Astrocyte (in vitro differentiated cells and primary cell): ENCODE results near the gene NUP160. TPM values are rescaled to one million over a fixed set of nuclear protein-coding genes. Genes with fewer than 3 reads are reported as not detected.
"Not testable (repeated sequence)": the region's sequence is repeated elsewhere in the genome, so short reads cannot be mapped to it uniquely, and the experiment has no call there.

Experiments used
- DNase-seq: peaks from one replicate; pipeline ENCODE4 v3.0.0-alpha.2; 2010; ENCODE audit warnings: low read depth
- FAIRE-seq: peaks from 2 replicates; lab custom pipeline; 2011; peaks lifted over from hg19 to GRCh38; lab: Jason Lieb, UNC
- H2AFZ ChIP-seq: 2 replicates; pipeline ENCODE4 v1.6.0; 2012; ENCODE audit warnings: low read depth, low read length, inconsistent platforms
- H3K27ac ChIP-seq: 2 replicates; pipeline ENCODE4 v1.5.1; 2011; ENCODE audit warnings: low read depth, low read length, inconsistent platforms
- H3K27me3 ChIP-seq: 2 replicates; pipeline ENCODE4 v1.6.0; 2011; ENCODE audit warnings: low read length, inconsistent platforms; ENCODE audit not compliant: insufficient read depth
- H3K36me3 ChIP-seq: 2 replicates; pipeline ENCODE4 v1.5.1; 2011; ENCODE audit warnings: low read length, inconsistent platforms; ENCODE audit not compliant: insufficient read depth
- H3K4me1 ChIP-seq: 2 replicates; pipeline ENCODE4 v1.5.1; 2011; ENCODE audit warnings: low read length, inconsistent platforms; ENCODE audit not compliant: insufficient read depth
- H3K4me2 ChIP-seq: 2 replicates; pipeline ENCODE4 v1.6.0; 2012; ENCODE audit warnings: low read length, inconsistent platforms
- H3K4me3 ChIP-seq: 2 replicates; pipeline ENCODE4 v1.5.1; 2011; ENCODE audit warnings: low read depth, mild to moderate bottlenecking, low read length, inconsistent platforms; ENCODE audit not compliant: insufficient read depth
- H3K79me2 ChIP-seq: 2 replicates; pipeline ENCODE4 v1.6.0; 2012; ENCODE audit warnings: mild to moderate bottlenecking, low read length, inconsistent platforms; ENCODE audit not compliant: insufficient read depth
- H3K9ac ChIP-seq: 2 replicates; pipeline ENCODE4 v1.6.0; 2012; ENCODE audit warnings: mild to moderate bottlenecking, low read length, inconsistent platforms
- H3K9me3 ChIP-seq: 2 replicates; pipeline ENCODE4 v1.5.1; 2012; ENCODE audit warnings: low read depth, mild to moderate bottlenecking, low read length, inconsistent platforms; ENCODE audit not compliant: insufficient read depth
- H4K20me1 ChIP-seq: 2 replicates; pipeline ENCODE4 v1.6.0; 2012; ENCODE audit warnings: low read length, inconsistent platforms; ENCODE audit not compliant: insufficient read depth
- H3K27ac Mint-ChIP-seq: one replicate; pipeline ENCODE4 v1.8.0; 2021; ENCODE audit warnings: mild to moderate bottlenecking, mixed read lengths; ENCODE audit not compliant: unreplicated experiment
- H3K27me3 Mint-ChIP-seq: one replicate; pipeline ENCODE4 v1.8.0; 2021; ENCODE audit warnings: low read depth, mixed read lengths; ENCODE audit not compliant: unreplicated experiment
- H3K36me3 Mint-ChIP-seq: one replicate; pipeline ENCODE4 v1.8.0; 2021; ENCODE audit warnings: low read depth, mixed read lengths; ENCODE audit not compliant: unreplicated experiment
- H3K4me1 Mint-ChIP-seq: one replicate; pipeline ENCODE4 v1.8.0; 2021; ENCODE audit warnings: low read depth, mixed read lengths; ENCODE audit not compliant: unreplicated experiment
- H3K4me3 Mint-ChIP-seq: one replicate; pipeline ENCODE4 v1.8.0; 2021; ENCODE audit warnings: mild to moderate bottlenecking, moderate library complexity, mixed read lengths; ENCODE audit not compliant: unreplicated experiment
- H3K9me3 Mint-ChIP-seq: one replicate; pipeline ENCODE4 v1.8.0; 2021; ENCODE audit warnings: mild to moderate bottlenecking, mixed read lengths; ENCODE audit not compliant: unreplicated experiment
- CTCF ChIP-seq: IDR thresholded peaks from 2 replicates; pipeline ENCODE4 v1.5.1; 2011; ENCODE audit warnings: low read depth, mild to moderate bottlenecking, inconsistent platforms, low read length, moderate library complexity; ENCODE audit not compliant: insufficient read depth
- EZH2 ChIP-seq: IDR thresholded peaks from 2 replicates; pipeline ENCODE4 v1.6.1; 2012; ENCODE audit warnings: mild to moderate bottlenecking, low read length, inconsistent platforms; ENCODE audit not compliant: insufficient read depth
- total RNA-seq: library from RNA; stranded (reverse); gene quantifications from 2 replicates; pipeline ENCODE4 v1.2.1, GENCODE V29; 2021

NUP160 gene
- total RNA-seq, 1 donor from 2014 or later, result 23.8 TPM

DNA sequence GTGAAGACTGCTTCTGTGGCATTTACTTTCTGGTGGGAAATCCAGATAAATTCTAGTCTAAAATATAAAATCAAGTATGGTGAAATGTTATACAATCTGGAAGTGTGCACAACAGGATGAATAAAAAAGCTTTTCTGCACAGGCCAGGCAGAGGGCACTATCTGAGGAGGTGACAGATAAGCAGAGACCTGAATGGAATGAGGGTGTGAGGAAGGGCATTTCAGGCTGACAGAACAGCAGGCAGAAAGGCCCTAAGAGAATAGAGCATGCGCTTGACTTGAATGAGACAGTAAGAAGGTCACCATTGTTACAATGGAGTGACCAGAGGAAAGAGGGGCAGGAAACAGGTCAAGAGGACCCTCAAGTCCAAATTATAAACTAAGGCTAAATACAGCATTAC is 47.4 kb downstream of the NUP160 start:
- Histone ChIP-seq H3K9ac (no peak overlapping the region), H3K4me3 (no peak overlapping the region), H4K20me1 (peaks cover 11% of the 10 kb centered on the region), H3K79me2 (no peaks in the 10 kb centered on the region), H3K9me3 (no peaks in the 10 kb centered on the region), H3K27me3 (no peaks in the 10 kb centered on the region), H2AFZ (no peak overlapping the region), H3K36me3 (peaks cover 31% of the 10 kb centered on the region), H3K4me1 (peaks cover 9% of the 10 kb centered on the region), H3K4me2 (no peak overlapping the region), H3K27ac (no peak overlapping the region)
- Mint-ChIP-seq H3K36me3 (peaks cover 14% of the 10 kb centered on the region), H3K27ac (no peak overlapping the region), H3K9me3 (no peaks in the 10 kb centered on the region), H3K27me3 (no peaks in the 10 kb centered on the region), H3K4me3 (no peak overlapping the region), H3K4me1 (no peaks in the 10 kb centered on the region)
- FAIRE-seq, result no peak
- no peak for TF ChIP-seq CTCF
- no peak for TF ChIP-seq EZH2
- DNase-seq, result no peak

- peaks cover 10% of the 10 kb centered on the region for H3K36me3 Mint-ChIP-seq
- H3K9ac ChIP-seq, result no peak overlapping the region
- H3K4me2 ChIP-seq, result peak overlapping the region; percentile 7
- H3K36me3 ChIP-seq, result peaks cover 26% of the 10 kb centered on the region
- no peak overlapping the region for H3K4me3 ChIP-seq
- H3K27ac Mint-ChIP-seq, result no peak overlapping the region
- DNase-seq, result peak; percentile 95
- no peaks in the 10 kb centered on the region for H3K27me3 Mint-ChIP-seq
- TF ChIP-seq EZH2 (no peak), CTCF (no peak)
- H2AFZ ChIP-seq, result no peak overlapping the region
- H3K9me3 ChIP-seq, result no peaks in the 10 kb centered on the region
- H3K27ac ChIP-seq, result peak overlapping the region; percentile 29
- H4K20me1 ChIP-seq, result peaks cover 11% of the 10 kb centered on the region
- no peaks in the 10 kb centered on the region for H3K79me2 ChIP-seq
- no peaks in the 10 kb centered on the region for H3K4me1 Mint-ChIP-seq
- no peaks in the 10 kb centered on the region for H3K27me3 ChIP-seq
- H3K4me3 Mint-ChIP-seq, result no peak overlapping the region
- FAIRE-seq, result peak; percentile 78
- peaks cover 9% of the 10 kb centered on the region for H3K4me1 ChIP-seq
- H3K9me3 Mint-ChIP-seq, result no peaks in the 10 kb centered on the region
Measured at GRCh38 chr11:47797633-47798032, 50.5 kb downstream of the NUP160 start.

DNA sequence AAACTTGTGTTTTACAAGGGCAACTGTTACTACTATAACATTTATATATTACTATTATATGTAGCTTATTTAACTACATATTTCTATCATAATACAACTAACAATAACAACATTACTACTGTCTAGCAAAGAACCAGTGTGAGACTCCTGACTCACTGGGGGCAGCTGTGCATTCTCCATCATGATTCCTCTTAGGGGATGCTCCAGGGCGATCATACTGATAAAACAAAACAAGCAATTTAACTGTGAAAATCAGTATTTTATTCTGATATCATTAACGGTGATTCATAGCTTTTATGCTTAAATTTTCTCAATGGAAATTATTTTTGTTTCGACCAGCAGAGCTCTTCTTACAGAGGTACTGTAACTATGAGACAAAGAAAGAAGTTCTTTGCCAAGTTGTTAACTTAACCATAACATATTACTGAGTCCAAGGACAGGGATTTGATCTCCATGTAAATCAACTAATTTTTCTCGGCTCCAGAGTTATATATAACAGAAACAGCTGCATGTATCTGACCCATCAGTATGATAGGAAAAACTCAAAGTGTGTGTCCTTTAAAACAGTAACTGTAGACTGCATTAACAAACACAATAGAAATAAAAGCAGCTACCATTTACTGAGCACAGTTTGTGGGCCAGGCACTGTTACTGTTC is 56.2 kb downstream of the NUP160 start:
- DNase-seq, result no peak
- no peak overlapping the region for H2AFZ ChIP-seq
- no peaks in the 10 kb centered on the region for H3K79me2 ChIP-seq
- Mint-ChIP-seq H3K27ac (no peak overlapping the region), H3K9me3 (no peaks in the 10 kb centered on the region), H3K4me1 (no peaks in the 10 kb centered on the region), H3K4me3 (no peak overlapping the region), H3K36me3 (peaks cover 2% of the 10 kb centered on the region), H3K27me3 (no peaks in the 10 kb centered on the region)
- H3K9ac ChIP-seq, result no peak overlapping the region
- H4K20me1 ChIP-seq, result peaks cover 5% of the 10 kb centered on the region
- no peaks in the 10 kb centered on the region for H3K4me1 ChIP-seq
- H3K4me2 ChIP-seq, result no peak overlapping the region
- no peaks in the 10 kb centered on the region for H3K27me3 ChIP-seq
- no peak overlapping the region for H3K27ac ChIP-seq
- no peaks in the 10 kb centered on the region for H3K9me3 ChIP-seq
- peaks cover 19% of the 10 kb centered on the region for H3K36me3 ChIP-seq
- no peak for FAIRE-seq
- no peak overlapping the region for H3K4me3 ChIP-seq
- TF ChIP-seq EZH2 (no peak), CTCF (no peak)

DNA sequence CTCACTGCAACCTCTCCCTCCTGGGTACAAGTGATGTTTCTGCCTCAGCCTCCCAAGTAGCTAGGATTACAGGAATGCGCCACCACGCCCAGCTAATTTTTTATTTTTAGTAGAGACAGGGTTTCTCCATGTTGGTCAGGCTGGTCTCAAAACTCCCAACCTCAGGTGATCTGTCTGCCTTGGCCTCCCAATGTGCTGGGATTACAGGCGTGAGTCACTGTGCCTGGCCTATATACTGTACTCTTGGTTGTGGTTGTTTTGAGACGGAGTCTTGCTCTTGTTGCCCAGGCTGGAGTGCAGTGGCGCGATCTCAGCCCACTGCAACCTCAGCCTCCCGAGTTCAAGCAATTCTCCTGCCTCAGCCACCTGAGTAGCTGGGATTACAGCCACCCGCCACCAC is 58.1 kb downstream of the NUP160 start:
- H3K4me1 ChIP-seq, H3K27me3 ChIP-seq, H3K4me3 Mint-ChIP-seq, H3K36me3 Mint-ChIP-seq, H3K79me2 ChIP-seq, H3K27ac Mint-ChIP-seq, H3K27ac ChIP-seq, H3K9me3 Mint-ChIP-seq, H4K20me1 ChIP-seq, H2AFZ ChIP-seq, H3K4me1 Mint-ChIP-seq, H3K4me2 ChIP-seq, H3K27me3 Mint-ChIP-seq, H3K4me3 ChIP-seq, DNase-seq, H3K9ac ChIP-seq, H3K9me3 ChIP-seq, FAIRE-seq: not testable (repeated sequence)
- H3K36me3 ChIP-seq, result peaks cover 30% of the 10 kb centered on the region
